SK-N-SH (cell line): ENCODE measurements around the gene IST1.

Experiments used
- CHD2 ChIP-seq: fragments of 150-350 bp; IDR thresholded peaks from 2 replicates; pipeline ENCODE4 v1.6.1; 2018; ENCODE audit warnings: low read length; ENCODE audit not compliant: partially characterized antibody
- JUND ChIP-seq: IDR thresholded peaks from 2 replicates; pipeline ENCODE4 v1.4.0; 2012
- MEF2A ChIP-seq: IDR thresholded peaks from 2 replicates; pipeline ENCODE4 v1.4.0; 2012; ENCODE audit warnings: low read depth, borderline replicate concordance
- MXI1 ChIP-seq: IDR thresholded peaks from 2 replicates; pipeline ENCODE4 v1.6.1; 2012; ENCODE audit warnings: mild to moderate bottlenecking, low read depth, low read length, improper control_type of control experiment
- POLR2AphosphoS5 ChIP-seq: IDR thresholded peaks from 2 replicates; pipeline ENCODE4 v1.6.1; 2012; ENCODE audit warnings: low read depth, low read length
- RAD21 ChIP-seq: IDR thresholded peaks from 2 replicates; pipeline ENCODE4 v1.6.1; 2012; ENCODE audit warnings: mild to moderate bottlenecking, low read length
- REST ChIP-seq: IDR thresholded peaks from 2 replicates; pipeline ENCODE4 v1.6.1; 2012; ENCODE audit warnings: mild to moderate bottlenecking, low read depth, low read length, moderate library complexity
- SMC3 ChIP-seq: IDR thresholded peaks from 2 replicates; pipeline ENCODE4 v1.6.1; 2012; ENCODE audit warnings: low read depth, low read length, improper control_type of control experiment
- TAF1 ChIP-seq: IDR thresholded peaks from 2 replicates; pipeline ENCODE4 v1.6.1; 2012; ENCODE audit warnings: low read depth, mild to moderate bottlenecking, low read length, moderate library complexity, borderline replicate concordance
- YY1 ChIP-seq: IDR thresholded peaks from 2 replicates; pipeline ENCODE4 v1.4.0; 2012; ENCODE audit warnings: low read depth, mild to moderate bottlenecking
- TF ChIP-seq, protein P1 (sequence below): fragments of 200-600 bp; sonication (generic); IDR thresholded peaks from 2 replicates; pipeline ENCODE4 v1.6.1; 2017; ENCODE audit warnings: antibody characterized with exemption, mild to moderate bottlenecking, moderate library complexity
- TF ChIP-seq, protein P2 (sequence below): fragments of 150-350 bp; IDR thresholded peaks from 2 replicates; pipeline ENCODE4 v1.6.1; 2016; ENCODE audit warnings: mild to moderate bottlenecking, low read depth, low read length

DNA sequence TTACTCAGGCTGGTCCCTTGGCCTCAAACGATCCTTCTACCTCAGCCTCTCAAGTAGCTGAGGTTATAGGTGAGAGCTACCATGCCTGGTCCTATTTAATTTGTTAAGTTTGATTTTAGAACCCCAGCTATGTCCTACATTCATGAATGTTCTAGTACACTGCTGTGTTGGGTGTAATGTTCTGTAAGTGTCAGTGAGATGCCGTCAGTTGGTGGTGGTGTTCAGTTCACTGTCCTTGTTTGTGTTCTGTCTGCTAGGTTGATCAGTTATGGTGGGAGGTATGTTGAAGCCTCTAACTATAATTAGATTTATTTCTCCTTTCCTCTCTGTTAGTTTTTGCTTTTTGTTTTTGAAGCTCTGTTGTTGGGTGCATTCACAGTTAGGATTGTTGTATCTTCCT is 8.3 kb downstream of the IST1 start:
- TF ChIP-seq YY1 (no peak), REST (no peak), RAD21 (no peak), POLR2AphosphoS5 (no peak), MEF2A (no peak), CHD2 (no peak), SMC3 (no peak), TAF1 (no peak), MXI1 (no peak), JUND (no peak)
- TF ChIP-seq, protein P1, sequence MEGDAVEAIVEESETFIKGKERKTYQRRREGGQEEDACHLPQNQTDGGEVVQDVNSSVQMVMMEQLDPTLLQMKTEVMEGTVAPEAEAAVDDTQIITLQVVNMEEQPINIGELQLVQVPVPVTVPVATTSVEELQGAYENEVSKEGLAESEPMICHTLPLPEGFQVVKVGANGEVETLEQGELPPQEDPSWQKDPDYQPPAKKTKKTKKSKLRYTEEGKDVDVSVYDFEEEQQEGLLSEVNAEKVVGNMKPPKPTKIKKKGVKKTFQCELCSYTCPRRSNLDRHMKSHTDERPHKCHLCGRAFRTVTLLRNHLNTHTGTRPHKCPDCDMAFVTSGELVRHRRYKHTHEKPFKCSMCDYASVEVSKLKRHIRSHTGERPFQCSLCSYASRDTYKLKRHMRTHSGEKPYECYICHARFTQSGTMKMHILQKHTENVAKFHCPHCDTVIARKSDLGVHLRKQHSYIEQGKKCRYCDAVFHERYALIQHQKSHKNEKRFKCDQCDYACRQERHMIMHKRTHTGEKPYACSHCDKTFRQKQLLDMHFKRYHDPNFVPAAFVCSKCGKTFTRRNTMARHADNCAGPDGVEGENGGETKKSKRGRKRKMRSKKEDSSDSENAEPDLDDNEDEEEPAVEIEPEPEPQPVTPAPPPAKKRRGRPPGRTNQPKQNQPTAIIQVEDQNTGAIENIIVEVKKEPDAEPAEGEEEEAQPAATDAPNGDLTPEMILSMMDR, result no peak
- TF ChIP-seq, protein P2, sequence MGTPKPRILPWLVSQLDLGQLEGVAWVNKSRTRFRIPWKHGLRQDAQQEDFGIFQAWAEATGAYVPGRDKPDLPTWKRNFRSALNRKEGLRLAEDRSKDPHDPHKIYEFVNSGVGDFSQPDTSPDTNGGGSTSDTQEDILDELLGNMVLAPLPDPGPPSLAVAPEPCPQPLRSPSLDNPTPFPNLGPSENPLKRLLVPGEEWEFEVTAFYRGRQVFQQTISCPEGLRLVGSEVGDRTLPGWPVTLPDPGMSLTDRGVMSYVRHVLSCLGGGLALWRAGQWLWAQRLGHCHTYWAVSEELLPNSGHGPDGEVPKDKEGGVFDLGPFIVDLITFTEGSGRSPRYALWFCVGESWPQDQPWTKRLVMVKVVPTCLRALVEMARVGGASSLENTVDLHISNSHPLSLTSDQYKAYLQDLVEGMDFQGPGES, result no peak
